HG02763 (cell line): Measurements from ENCODE around the gene MOCS1.

Experiments used
- ATAC-seq: cut with Tn5 transposase; IDR thresholded peaks from one replicate; pipeline ENCODE4 v1.9.1; 2021; ENCODE audit warnings: mild to moderate bottlenecking, moderate library complexity; ENCODE audit not compliant: unreplicated experiment

Gene MOCS1

DNA sequence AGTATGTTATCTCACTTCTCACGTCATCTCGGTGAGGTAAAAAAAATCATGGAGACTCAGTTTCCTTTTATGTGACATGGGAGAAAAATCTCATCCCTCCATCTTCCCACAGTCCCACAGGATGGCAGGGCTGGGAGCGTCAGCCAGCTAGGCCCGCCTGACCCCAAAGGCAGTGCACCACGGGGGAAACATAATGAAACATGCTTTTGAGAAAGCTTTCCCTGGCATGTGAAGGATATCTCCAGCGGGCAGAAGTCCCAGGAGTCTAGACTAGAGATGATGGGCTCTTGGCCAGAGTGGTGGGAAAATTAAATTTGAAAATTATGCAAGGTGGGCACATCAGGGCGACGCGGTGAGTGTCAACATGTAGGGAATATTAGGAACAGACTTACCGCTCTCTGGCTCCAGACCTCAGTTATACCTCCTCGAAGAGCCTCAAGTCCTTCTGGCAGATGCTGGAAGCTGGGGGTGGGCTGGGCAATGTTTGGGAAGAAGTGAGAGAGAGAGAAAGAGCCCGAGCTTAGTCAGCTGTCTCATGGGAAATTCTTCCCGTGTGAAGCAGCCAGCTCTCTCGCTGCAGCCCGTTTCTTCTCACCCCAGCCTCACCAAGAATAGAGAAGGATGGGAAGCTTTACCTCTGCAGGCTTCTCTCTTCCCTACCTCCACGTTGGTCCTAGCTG is 52.3 kb downstream of the MOCS1 start:
- no peak for ATAC-seq

DNA sequence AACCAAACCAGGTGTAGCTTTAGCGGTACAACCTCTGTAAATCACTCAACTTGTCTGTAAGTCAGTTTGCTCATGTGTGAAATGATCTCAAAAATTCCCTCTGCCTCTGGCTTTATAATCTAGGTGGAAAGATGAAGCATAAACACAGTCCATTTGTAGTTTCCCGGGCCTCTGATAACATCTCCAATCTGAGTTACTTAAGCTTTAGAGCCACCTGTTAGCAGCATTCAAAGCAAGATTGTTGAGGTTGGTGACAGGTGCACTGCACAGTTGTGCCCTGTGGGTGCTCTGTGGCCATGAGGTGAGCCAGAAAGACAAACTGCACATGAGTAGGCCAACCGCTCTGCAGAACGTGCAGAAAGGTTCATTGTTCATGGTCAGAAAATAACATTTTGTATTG is 53.7 kb downstream of the MOCS1 start:
- no peak for ATAC-seq

DNA sequence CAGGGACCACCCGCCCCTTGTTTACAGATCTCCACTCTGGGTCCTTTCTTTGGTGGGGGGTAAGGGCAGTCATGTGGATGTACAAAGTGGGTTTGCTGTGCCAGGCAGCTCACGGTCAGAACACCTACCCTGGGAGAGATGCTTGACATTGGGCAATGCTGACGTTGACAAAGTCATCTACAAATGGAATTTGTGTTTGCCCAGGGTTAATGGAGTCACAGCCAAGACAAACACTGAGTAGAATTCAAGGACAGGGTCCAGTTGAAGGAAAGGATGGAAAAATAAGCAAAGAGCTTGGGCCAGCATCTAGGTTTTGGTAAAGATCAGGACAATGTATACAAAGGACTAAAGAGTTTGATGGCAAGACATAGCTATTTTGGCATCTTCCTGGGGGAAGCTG is 54.7 kb downstream of the MOCS1 start:
- ATAC-seq = no peak

DNA sequence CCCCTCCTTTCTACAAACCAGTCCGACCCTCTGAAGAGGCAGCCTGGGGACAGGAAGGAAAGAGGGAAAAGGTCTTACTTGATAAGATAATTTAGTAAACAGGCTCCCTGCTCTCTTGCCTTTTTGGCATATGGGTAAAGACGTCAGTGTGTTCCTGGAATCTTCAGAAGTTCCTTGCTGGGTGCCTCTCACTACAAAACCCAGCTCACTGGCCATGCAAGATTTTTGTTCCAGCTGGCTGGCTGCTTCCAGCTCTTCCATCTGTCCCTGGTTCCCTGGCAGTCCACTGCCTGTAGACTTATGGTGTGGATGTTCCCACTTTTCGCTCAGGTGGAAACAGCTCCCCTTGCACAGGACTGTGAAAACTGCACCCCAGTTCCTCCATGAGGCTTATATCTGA is 57.4 kb downstream of the MOCS1 start:
- no peak for ATAC-seq

DNA sequence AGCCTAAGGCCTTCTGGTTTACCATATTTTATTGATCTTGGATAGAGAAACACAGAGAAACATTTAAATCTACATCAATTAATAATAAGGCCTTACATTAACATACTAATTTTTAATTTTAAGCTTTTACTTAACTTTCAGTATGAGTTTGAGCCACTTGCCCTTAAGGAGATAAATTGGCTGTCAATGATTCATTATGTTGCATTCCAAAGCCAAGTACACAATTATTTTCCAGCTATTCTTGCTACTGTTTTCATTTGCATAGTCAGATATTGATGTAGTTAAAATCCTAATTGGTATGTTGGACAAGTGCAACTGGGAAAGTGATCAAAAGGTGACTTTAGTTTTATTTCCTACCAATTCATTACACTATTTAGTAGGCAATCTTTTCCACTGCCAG is 58.2 kb downstream of the MOCS1 start:
- no peak for ATAC-seq

DNA sequence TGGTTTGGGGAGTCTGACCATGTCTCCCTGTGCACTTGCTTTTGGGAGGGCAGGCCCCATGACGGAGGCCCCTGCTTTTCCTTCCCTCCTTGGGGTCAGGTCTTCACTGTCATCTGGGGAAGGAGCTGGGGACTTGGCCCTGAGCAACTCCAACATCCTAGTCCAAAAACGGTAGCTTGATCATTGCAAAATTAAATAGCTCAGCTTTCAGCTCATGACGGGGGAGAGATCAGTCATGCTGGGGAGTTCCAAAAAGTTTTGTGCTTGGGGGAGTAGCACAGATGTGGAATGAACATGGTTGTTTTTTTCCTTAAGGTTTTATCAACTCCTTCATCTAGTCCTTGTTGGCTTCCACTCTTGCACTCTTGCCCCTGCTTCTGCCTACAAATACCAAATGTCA is 60.8 kb downstream of the MOCS1 start:
- ATAC-seq = no peak

DNA sequence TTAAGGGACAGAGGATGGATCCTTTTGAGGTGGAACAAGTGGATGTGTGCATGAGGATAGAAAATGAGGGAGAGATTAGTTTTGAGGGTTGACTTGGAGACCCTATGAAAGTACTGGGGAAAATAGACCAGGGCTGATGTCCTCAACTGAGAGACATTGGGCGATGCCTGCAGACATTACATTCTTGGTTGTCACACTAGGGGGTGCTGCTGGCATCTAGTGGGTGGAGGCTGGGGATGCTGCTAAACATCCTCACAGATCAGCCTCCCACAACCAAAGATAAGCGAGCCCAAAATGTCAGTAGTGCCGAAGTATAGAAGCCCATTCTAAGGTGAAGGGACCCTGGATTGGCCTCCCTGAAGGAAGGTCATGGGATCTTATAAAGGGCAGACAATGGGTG is 63.3 kb downstream of the MOCS1 start:
- no peak for ATAC-seq

DNA sequence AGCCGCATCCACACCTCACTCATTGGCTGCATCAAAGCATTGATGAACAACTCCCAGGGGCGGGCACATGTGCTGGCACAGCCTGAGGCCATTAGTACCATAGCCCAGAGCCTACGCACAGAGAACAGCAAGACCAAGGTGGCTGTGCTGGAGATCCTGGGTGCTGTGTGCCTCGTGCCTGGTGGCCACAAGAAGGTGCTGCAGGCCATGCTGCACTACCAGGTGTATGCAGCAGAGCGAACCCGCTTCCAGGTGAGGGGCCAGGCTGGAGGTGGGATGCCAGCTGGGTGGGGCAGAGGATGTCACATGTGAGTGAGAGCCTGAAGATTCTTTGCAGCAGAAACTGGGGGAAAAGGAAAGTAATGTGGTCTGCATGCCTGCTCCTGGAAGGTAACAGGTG is 66.7 kb downstream of the MOCS1 start:
- ATAC-seq = no peak

DNA sequence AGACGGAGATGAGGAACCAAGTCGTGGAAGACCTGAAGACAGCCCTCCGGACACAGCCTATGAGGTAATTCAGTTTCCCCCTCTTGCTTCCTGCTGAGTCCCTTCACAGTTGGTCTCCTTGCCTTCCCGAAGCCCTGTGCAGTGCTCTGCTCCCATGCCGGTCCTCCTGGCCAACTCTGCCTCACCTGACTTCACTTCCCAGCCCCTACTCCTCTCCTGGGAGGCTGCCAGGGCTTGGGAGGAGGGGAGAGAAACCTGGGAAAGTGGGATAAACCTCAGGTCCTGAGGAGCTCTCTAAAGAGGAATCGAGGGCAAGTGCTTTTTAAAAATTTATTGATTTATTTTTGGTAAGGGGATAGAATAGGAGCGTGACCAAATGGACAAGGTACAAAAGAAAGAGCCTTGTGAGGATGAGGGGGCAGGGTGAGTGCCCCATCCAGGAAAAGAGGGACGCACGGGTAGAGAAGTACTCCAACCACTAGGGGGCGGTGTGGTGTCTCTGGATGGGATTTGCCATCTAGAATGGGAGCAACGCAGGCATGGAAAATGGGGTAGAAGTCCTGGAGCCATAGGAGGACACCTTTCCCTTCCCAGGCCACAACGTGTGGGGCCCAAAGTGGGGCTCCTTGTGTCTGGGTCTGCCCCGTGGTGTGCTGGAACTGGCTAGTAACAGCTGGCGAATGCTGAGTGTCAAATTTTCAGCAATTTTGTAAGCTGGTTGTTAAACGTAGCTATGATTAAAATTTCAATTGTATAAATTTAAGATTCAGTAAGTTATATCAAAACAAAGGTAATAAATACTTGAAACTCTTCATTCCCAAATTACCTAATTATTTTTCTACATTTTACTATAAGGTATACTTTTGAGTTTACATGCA is 69.0 kb downstream of the MOCS1 start:
- no peak for ATAC-seq

DNA sequence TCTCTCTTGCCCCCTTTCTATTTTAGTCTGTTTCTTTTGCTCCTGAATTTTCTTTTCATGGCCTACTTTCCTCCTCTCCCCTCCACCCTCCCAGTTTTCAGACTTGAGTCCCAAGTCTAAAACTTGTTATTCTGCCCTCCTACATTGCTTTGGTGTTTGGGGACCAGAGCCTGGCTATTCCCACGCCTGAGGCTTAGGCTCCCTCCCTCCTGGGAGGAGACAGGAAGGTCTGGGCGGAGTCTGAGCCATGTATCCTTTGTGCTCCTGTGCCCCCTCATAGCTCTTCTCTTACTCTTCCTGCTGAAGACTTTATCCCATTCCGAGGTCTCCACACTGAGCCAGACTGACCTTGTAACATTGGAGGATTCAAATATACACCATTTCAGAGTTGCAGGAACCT is 72.6 kb downstream of the MOCS1 start:
- no peak for ATAC-seq

DNA sequence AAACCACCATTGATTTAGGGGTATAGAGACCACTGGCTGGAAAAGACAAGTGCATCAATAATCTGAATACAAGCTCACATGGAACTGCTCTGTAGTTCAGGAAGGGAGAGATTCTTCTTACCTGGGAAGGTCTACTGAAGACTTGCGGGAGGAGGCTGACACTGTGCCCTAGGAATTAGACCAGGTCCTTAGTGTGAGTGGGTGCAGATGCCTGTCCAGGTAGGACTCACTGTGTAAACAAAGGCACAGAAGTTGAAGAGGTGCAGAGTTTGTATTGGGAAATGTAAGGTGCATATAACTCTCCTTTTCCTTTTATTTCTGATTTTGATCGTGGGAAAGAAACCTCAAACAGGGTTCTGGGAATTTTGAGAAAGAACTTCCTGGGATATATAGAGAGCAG is 75.2 kb downstream of the MOCS1 start:
- ATAC-seq = no peak

DNA sequence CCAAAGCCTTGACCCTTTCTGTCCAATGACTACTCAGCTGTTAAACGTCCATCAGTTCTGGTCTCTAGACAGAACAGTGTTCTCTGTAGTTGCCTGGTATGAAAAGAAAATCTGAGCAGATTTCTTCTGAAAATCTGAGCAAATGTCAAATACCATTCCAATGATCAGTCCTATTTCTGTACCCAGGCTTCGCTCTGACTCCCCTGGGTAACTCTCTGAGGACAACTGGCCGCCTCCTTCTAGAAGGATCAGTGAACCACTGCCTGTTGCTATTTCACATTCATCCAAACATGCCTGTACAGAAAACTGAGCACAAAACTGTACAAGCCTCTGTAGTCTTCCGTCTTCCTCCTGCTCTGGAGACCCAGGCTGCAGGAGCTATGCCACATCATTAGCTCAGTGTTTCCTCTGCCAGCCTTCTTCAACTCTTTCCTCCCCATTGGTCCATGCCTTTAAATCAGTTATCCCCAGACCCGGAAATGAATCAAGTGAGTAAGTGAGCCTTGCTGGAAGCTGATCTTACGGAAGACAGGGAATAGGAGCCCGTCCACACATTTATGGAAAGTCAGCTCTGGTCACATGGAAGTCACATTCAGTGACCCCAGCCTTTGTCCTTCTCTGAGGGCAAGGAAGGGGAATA is 78.8 kb downstream of the MOCS1 start:
- no peak for ATAC-seq
